ENCODE results near the gene ASTN1.

GRCh38 chr1:176815621-176816020 is 348.9 kb downstream of the ASTN1 start:
- TF ChIP-seq CTCF (conservative IDR thresholded peaks at IDR 0.05 in 1 of 2, IDR thresholded peaks at IDR 0.05 in 1 of 2; ENCODE audit: extremely low read depth in 1 of 2, insufficient read depth in 1 of 2, low read depth in 1 of 2, low read length in 2 of 2) (no peak), EZH2 (IDR thresholded peaks at IDR 0.05; ENCODE audit: borderline replicate concordance, low read length) (no peak)
